HEK293T (cell line): ENCODE results near the gene EXOC6B.

Experiments
- CTCF ChIA-PET: fragments of 350-600 bp; formaldehyde crosslinking; extraction: SDS; loops from one replicate; lab custom pipeline; 2021; ENCODE audit warnings: antibody characterized with exemption, inconsistent platforms; lab: Yijun Ruan, JAX
- POLR2A ChIA-PET: fragments of 350-600 bp; formaldehyde crosslinking; extraction: SDS; loops from one replicate; lab custom pipeline; 2020; ENCODE audit warnings: antibody characterized with exemption, inconsistent platforms; lab: Yijun Ruan, JAX
- DNase-seq: peaks from one replicate; pipeline ENCODE4 v3.0.0; 2012; ENCODE audit warnings: mixed read lengths; ENCODE audit errors: extremely low spot score
- ARNT ChIP-seq: fragments of 450-650 bp; IDR thresholded peaks from 2 replicates; pipeline ENCODE4 v1.6.1; 2017; ENCODE audit warnings: mild to moderate bottlenecking
- BHLHE40 ChIP-seq: fragments of 450-650 bp; IDR thresholded peaks from 2 replicates; pipeline ENCODE4 v1.6.1; 2016; ENCODE audit warnings: mild to moderate bottlenecking, moderate library complexity, borderline replicate concordance
- CTBP1 ChIP-seq: fragments of 450-650 bp; IDR thresholded peaks from 2 replicates; pipeline ENCODE4 v1.6.1; 2016; ENCODE audit warnings: borderline replicate concordance
- ELF4 ChIP-seq: fragments of 450-650 bp; IDR thresholded peaks from 2 replicates; pipeline ENCODE4 v1.6.1; 2017; ENCODE audit warnings: antibody characterized with exemption
- FOXA1 ChIP-seq: fragments of 450-650 bp; IDR thresholded peaks from 2 replicates; pipeline ENCODE4 v1.6.1; 2016; ENCODE audit warnings: mild to moderate bottlenecking
- FOXK2 ChIP-seq: fragments of 450-650 bp; IDR thresholded peaks from 2 replicates; pipeline ENCODE4 v1.6.1; 2016; ENCODE audit warnings: mild to moderate bottlenecking
- FOXM1 ChIP-seq: fragments of 450-650 bp; IDR thresholded peaks from 2 replicates; pipeline ENCODE4 v1.6.1; 2017; ENCODE audit warnings: mild to moderate bottlenecking, borderline replicate concordance
- HDGF ChIP-seq: fragments of 450-650 bp; IDR thresholded peaks from 2 replicates; pipeline ENCODE4 v1.6.1; 2017; ENCODE audit warnings: antibody characterized with exemption, borderline replicate concordance
- L3MBTL2 ChIP-seq: fragments of 450-650 bp; conservative IDR thresholded peaks from 2 replicates; pipeline ENCODE4 v1.6.1; 2016; ENCODE audit warnings: mild to moderate bottlenecking
- LEF1 ChIP-seq: fragments of 450-650 bp; IDR thresholded peaks from 2 replicates; pipeline ENCODE4 v1.6.1; 2017; ENCODE audit warnings: mild to moderate bottlenecking, borderline replicate concordance
- NFRKB ChIP-seq: fragments of 450-650 bp; IDR thresholded peaks from 2 replicates; pipeline ENCODE4 v1.6.1; 2016; ENCODE audit warnings: mild to moderate bottlenecking, moderate library complexity
- SP1 ChIP-seq: fragments of 450-650 bp; IDR thresholded peaks from 2 replicates; pipeline ENCODE4 v1.6.1; 2017
- SUZ12 ChIP-seq: fragments of 450-650 bp; IDR thresholded peaks from 2 replicates; pipeline ENCODE4 v1.6.1; 2016; ENCODE audit warnings: mild to moderate bottlenecking
- TARDBP ChIP-seq: fragments of 450-650 bp; IDR thresholded peaks from 2 replicates; pipeline ENCODE4 v1.6.1; 2016
- ZNF384 ChIP-seq: fragments of 450-650 bp; IDR thresholded peaks from 2 replicates; pipeline ENCODE4 v1.6.1; 2016
- TF ChIP-seq, protein P1 (sequence below): fragments of 450-650 bp; IDR thresholded peaks from 2 replicates; pipeline ENCODE4 v1.6.1; 2016

The EXOC6B gene

DNA sequence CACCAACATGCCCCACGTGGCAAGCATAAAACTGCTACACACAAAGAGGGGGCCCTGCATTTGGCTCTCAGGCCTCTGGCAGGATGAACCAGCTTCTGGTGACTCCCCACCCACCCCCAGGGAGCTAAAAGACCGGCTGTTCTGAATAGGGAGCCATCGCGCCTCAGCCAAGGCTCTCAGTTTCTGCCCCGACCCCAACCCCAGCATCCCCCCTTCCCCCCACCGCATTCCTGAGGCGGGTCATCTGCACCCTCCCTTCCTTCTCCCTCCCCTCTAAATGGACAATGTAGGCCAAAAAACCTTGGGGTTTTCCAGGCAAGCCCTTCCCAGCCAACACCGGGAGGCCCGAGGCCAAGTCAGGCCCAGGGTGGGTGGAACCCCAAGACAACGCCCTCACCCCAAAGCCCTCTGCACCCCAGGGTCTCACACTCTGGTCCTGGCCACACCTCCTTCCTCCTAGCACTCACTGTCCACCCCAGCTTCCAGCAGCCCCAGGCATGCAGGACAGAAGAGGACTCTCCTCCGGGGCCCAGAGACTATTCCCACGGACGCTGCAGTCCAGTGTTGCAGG is 683.9 kb downstream of the EXOC6B start:
- no peak for DNase-seq
- TF ChIP-seq NFRKB, result no peak
- TF ChIP-seq LEF1, result no peak
- no peak for TF ChIP-seq TARDBP
- TF ChIP-seq FOXM1, result no peak
- TF ChIP-seq ZNF384, result no peak
- TF ChIP-seq ARNT, result no peak
- TF ChIP-seq SP1, result no peak
- no peak for TF ChIP-seq SUZ12
- TF ChIP-seq CTBP1, result no peak
- TF ChIP-seq BHLHE40, result no peak
- TF ChIP-seq HDGF, result no peak
- TF ChIP-seq FOXK2, result no peak
- TF ChIP-seq, protein P1, sequence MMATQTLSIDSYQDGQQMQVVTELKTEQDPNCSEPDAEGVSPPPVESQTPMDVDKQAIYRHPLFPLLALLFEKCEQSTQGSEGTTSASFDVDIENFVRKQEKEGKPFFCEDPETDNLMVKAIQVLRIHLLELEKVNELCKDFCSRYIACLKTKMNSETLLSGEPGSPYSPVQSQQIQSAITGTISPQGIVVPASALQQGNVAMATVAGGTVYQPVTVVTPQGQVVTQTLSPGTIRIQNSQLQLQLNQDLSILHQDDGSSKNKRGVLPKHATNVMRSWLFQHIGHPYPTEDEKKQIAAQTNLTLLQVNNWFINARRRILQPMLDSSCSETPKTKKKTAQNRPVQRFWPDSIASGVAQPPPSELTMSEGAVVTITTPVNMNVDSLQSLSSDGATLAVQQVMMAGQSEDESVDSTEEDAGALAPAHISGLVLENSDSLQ, result no peak
- no peak for TF ChIP-seq L3MBTL2
- no peak for TF ChIP-seq ELF4
- no peak for TF ChIP-seq FOXA1
- ChIA-PET POLR2A (no interaction called here), CTCF (no interaction called here)

DNA sequence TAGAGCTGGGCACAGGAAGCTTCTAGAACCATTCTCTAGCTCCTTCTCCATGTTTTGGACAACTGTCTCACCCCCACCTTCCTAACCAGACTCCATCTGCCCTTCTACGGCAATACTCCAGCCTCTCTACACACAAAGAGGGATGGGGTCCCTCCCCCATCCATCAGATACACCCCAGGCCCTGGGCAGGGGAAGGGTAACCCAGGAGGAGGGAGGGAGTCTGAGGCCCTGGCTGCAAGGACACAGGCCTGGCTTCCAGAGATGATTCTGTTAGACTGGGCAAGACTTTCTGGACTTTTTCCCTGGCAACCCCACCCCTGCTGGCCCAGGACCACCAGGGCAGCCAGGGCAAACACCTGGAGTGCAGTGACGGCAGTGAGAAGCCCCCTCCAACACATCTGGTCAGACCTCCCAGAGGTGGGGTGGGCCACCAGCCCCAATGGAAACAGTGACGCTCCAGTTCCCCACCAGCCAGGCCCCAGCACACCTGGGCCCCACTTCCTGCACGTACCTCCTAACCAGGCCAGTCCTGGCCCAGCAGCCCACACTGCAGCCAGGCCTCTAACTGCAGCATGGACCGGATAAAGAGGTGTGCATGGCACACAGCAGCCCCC is 684.7 kb downstream of the EXOC6B start:
- ChIA-PET CTCF (no interaction called here), POLR2A (no interaction called here)
- TF ChIP-seq FOXA1 (no peak), NFRKB (no peak), BHLHE40 (no peak), FOXK2 (no peak), ZNF384 (no peak), L3MBTL2 (no peak), TARDBP (no peak), SUZ12 (no peak), HDGF (no peak), ARNT (no peak), ELF4 (no peak), SP1 (no peak), FOXM1 (no peak), LEF1 (no peak), CTBP1 (no peak)
- TF ChIP-seq, protein P1, result no peak
- DNase-seq, result no peak

DNA sequence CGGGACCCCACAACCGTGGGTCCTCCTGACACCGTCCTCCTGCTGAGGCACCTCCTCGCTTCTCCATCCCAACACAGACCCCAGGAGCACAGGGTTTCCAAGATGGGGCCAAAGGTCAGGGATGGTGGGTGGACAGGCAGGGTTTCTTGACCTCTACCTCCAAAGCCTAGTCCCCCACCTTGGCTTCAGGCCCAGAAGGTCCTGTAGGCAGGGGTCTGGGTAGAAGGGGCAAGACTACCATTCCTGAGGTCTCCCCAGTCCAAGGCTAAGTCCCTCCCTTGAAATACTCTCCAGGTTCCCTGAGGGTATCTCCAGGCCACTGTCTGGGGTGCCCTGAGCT is 685.2 kb downstream of the EXOC6B start:
- TF ChIP-seq HDGF (no peak), FOXA1 (no peak), TARDBP (no peak), SP1 (no peak), ZNF384 (no peak)
- TF ChIP-seq, protein P1, result no peak
- DNase-seq, result no peak
- ChIA-PET CTCF (no interaction called here), POLR2A (no interaction called here)

DNA sequence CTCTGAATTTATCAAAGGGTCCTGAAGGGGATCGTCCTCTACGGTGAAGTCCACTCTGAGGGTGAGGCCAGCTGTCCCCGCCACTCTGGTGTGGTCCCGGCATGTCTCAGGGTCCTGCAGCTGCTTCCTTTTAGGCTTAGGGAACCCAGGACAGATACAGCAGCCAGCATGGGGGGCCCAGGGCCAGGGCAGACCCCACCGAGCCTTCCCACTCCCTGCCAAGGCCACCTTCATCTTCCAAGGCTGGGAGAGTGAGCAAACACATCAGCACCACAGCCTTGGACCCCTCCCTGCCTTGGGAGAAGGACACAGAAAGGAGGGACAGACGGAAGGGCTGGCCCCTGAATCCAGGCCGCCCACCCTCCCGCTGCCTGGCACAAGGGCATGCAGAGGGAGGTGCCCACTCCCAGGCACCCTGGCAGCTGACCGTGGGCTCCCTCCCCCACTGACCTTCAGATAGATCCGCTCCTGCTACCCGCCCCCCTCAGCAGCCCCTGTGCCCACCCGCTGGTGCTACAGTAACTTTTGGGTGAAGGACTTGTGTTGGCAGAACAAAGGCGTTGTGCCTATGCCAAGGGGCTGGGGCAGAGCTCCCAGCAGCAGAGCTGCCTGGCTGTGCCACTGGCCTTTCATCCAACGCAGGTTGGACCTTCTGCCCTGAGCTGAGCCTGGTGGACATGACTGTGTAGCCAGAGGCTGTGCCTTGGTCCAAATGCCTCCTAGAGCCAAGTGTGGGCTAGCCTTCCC is 685.8 kb downstream of the EXOC6B start:
- no peak for TF ChIP-seq CTBP1
- TF ChIP-seq SUZ12, result no peak
- TF ChIP-seq FOXM1, result no peak
- no peak for TF ChIP-seq TARDBP
- no peak for TF ChIP-seq BHLHE40
- TF ChIP-seq ELF4, result no peak
- TF ChIP-seq, protein P1, result no peak
- no peak for TF ChIP-seq HDGF
- no peak for TF ChIP-seq L3MBTL2
- no peak for TF ChIP-seq LEF1
- TF ChIP-seq ARNT, result no peak
- no peak for TF ChIP-seq SP1
- no peak for TF ChIP-seq ZNF384
- no peak for TF ChIP-seq FOXA1
- no peak for TF ChIP-seq NFRKB
- no peak for TF ChIP-seq FOXK2
- POLR2A ChIA-PET, result no interaction called here

DNA sequence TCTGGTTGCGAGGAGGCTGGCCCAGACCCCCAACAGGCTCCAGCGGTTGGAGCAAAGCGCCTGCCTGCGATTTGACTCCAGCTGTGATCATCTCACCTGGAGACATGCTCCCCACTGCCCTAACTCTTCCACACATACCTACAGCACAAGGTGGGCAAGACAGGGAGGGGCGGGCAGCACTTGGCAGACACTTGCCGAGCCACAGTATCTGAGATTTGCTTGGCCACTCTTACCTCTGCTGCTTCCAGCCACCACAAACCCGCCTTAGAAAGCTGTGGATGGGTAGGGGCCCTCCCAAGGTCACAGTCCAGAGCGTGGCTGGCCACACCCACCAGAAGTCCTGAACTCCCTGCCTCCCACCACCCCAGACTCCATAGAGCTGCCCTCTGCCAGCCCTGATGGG is 686.4 kb downstream of the EXOC6B start:
- CTCF ChIA-PET, result interaction anchor here (1.6 kb wide), 1 partner anchor 215 kb away, joined by 4 read pairs; no protein-coding TSS in a partner anchor
- POLR2A ChIA-PET, result no interaction called here
- no peak for TF ChIP-seq ZNF384
- no peak for TF ChIP-seq SP1
- TF ChIP-seq FOXM1, result no peak
- TF ChIP-seq TARDBP, result no peak
- no peak for TF ChIP-seq CTBP1
- TF ChIP-seq ARNT, result no peak
- no peak for TF ChIP-seq SUZ12
- TF ChIP-seq HDGF, result no peak
- no peak for TF ChIP-seq L3MBTL2
- TF ChIP-seq, protein P1, result no peak
- no peak for TF ChIP-seq ELF4
- TF ChIP-seq BHLHE40, result no peak
- no peak for TF ChIP-seq FOXK2
- DNase-seq, result no peak

More for the DNA sequence above, 685.8 kb downstream of the EXOC6B start:
- CTCF ChIA-PET, result interaction anchor here (1.6 kb wide), 1 partner anchor 216 kb away, joined by 4 read pairs; no protein-coding TSS in a partner anchor
- no peak for DNase-seq
